Epithelial cell of esophagus (primary cell): ENCODE measurements around the gene PRKAR2B.

Experiments
- DNase-seq: peaks from one replicate; pipeline ENCODE4 v3.0.0; 2010; ENCODE audit warnings: low read depth
- H3K4me3 ChIP-seq: 2 replicates; pipeline ENCODE4 v1.5.1; 2011; ENCODE audit warnings: mild to moderate bottlenecking, low read length, control low read depth
- CTCF ChIP-seq: IDR thresholded peaks from 2 replicates; pipeline ENCODE4 v1.5.1; 2011; ENCODE audit warnings: low read depth, mild to moderate bottlenecking, low read length, control low read depth, inconsistent platforms; ENCODE audit not compliant: insufficient read depth; ENCODE audit errors: missing control alignments

PRKAR2B gene

GRCh38 chr7:107056728-107057473, 12.4 kb downstream of the PRKAR2B start:
- no peak overlapping the region for H3K4me3 ChIP-seq
- DNase-seq, result no peak
- no peak for TF ChIP-seq CTCF

- TF ChIP-seq CTCF, result no peak
- DNase-seq, result no peak
- no peak overlapping the region for H3K4me3 ChIP-seq
These were observed 12.9 kb downstream of the PRKAR2B start for GRCh38 chr7:107057474-107057833.

- no peak for TF ChIP-seq CTCF
- H3K4me3 ChIP-seq, result no peak overlapping the region
- no peak for DNase-seq
These were observed 15.0 kb downstream of the PRKAR2B start for GRCh38 chr7:107059468-107059867.

GRCh38 chr7:107063245-107064120, 19.0 kb downstream of the PRKAR2B start:
- no peak for TF ChIP-seq CTCF
- no peak for DNase-seq
- no peak overlapping the region for H3K4me3 ChIP-seq

GRCh38 chr7:107064255-107064654, 19.8 kb downstream of the PRKAR2B start:
- no peak for TF ChIP-seq CTCF
- DNase-seq, result no peak
- no peak overlapping the region for H3K4me3 ChIP-seq

- DNase-seq, result no peak
- no peak overlapping the region for H3K4me3 ChIP-seq
- TF ChIP-seq CTCF, result no peak
These were observed 21.4 kb downstream of the PRKAR2B start for GRCh38 chr7:107065929-107066247.
